ENCODE measurements around the gene NUDT8. TPM values are rescaled to one million over a fixed set of nuclear protein-coding genes. Genes with fewer than 3 reads are reported as not detected.

NUDT8 gene
- total and polyA plus RNA-seq, 9 of the 15 experiments (the other 6 are each of a cell fraction or from before 2014, with no cell fraction given): 0.23 to 27.8 (median 5.0) TPM

GRCh38 chr11:67583247-67584204, 46.2 kb downstream of the NUDT8 start, which contains the start of gene GSTP1 (continued):
- TF ChIP-seq ZNF318 (IDR thresholded peaks at IDR 0.05; ENCODE audit: borderline replicate concordance in 1 of 2, low read depth in 1 of 2) (no peak), PRDM10 (IDR thresholded peaks at IDR 0.05; ENCODE audit: partially characterized antibody) (no peak), SREBF2 (CRISPR knock-in tag; IDR thresholded peaks at IDR 0.05) (no peak), SIN3B (IDR thresholded peaks at IDR 0.05; ENCODE audit: low read depth) (peak; percentile 33; the same call in 1 of the 2 replicates), CSDE1 (IDR thresholded peaks at IDR 0.05) (no peak), MECOM (CRISPR knock-in tag; IDR thresholded peaks at IDR 0.05) (no peak), NFIX (CRISPR knock-in tag; IDR thresholded peaks at IDR 0.05; ENCODE audit: low read depth) (no peak), MYNN (IDR thresholded peaks at IDR 0.05) (no peak; the same call in 1 of the 2 replicates), MYNN (CRISPR knock-in tag; IDR thresholded peaks at IDR 0.05) (no peak), SFPQ (IDR thresholded peaks at IDR 0.05; ENCODE audit: low read depth, low read length) (no peak), ZBTB8A (IDR thresholded peaks at IDR 0.05; ENCODE audit: partially characterized antibody) (no peak), TEAD2 (tag; IDR thresholded peaks at IDR 0.05) (no peak), EHMT2 (IDR thresholded peaks at IDR 0.05) (no peak)

Data from K562 (cell line).